Mucosa of gallbladder (tissue), 1 donor: Measurements from ENCODE around the gene CHRNB2. TPM values are rescaled to one million over a fixed set of nuclear protein-coding genes. Genes with fewer than 3 reads are reported as not detected.

Experiments
- DNase-seq: peaks from one replicate; pipeline ENCODE4 v3.0.0-alpha.2; 2020; ENCODE audit warnings: low spot score
- total RNA-seq: library from RNA; stranded (reverse); gene quantifications from one replicate; pipeline ENCODE4 v1.2.1, GENCODE V29; 2021
- donor health status: DM: no; HTN: no; CAD: no.

Gene CHRNB2
- total RNA-seq, 1 donor from 2014 or later = 0.17 TPM

DNA sequence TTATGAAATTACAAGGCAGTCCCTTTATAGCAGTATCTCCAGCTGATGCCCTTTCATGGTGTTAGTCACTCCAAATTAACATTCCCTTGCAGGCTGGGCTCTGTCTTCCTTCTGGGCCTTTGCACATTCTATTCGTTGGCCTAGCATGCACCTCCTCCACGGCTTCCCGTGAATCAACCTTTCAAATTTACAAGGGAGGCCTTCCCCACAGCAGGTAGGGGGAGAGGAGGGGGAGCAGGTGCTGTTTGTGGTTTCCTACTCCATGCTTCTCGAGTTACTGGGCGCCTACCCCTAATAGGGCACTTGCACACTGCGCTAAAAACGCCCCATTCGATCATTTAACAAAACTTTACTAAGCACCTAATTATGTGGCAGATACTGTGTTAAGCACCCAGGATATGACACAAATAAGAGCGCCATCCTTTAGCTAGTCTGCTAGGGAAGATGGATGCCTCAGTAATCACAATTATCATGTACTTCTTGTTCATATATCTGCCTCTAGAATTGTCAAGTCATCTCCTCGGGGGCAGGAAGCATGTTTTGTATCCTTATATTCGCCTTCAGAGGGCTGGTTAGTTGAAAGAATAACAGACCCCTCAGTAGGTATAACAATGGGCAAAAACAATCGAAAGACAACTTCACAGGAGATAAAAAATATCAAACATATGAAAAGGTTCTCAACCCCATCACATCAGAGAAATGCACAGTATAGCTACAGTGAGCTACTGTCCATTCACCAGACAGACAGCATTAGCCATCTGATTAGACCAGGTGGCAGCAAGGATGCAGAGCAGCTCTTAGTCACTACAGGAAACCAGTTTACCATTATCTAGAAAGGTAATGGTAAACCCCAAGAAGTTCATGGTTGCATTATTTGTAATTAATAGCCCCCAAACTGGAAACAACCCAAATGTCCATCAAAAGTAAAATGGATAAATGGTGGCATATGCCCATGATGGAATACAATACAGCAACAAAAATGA, 42.1 kb downstream of the CHRNB2 start:
- DNase-seq = no peak

DNA sequence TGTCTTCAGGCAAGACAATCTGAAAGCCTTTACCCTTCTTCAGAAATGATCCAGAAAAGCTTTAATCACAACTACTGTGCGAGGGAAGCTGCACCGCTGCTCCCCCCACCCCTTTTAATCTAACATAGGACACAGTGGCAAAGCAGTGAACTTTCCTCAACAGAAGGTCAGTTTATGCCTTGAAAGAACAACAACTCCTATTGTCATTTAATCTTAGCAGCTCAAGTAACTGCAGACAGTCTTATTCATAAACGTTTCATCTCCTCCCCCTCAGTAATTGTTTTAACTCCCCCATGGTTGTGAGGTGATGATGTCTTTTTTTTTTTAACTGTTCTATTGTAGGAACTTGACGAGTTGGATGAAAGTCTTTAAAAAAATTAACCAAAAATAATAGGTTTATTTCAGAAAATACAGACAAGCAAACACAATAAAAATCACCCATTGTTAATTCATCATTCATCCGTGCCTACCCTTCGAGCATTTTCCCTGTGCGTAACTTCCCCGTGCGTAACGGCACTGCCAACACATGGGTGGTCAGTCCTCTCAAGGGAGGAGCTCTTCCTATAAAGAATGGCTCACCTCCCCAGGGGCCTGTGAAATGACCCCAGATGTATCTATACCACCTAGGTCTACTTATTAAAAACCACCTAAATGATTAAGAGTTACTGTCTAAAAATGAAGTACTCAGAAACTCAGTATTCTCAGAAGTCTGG, 43.7 kb downstream of the CHRNB2 start:
- DNase-seq = no peak

- DNase-seq = no peak
These were observed 46.7 kb downstream of the CHRNB2 start for GRCh38 chr1:154614247-154614646.

- DNase-seq = no peak
These were observed 47.3 kb downstream of the CHRNB2 start for GRCh38 chr1:154614901-154615300.

DNA sequence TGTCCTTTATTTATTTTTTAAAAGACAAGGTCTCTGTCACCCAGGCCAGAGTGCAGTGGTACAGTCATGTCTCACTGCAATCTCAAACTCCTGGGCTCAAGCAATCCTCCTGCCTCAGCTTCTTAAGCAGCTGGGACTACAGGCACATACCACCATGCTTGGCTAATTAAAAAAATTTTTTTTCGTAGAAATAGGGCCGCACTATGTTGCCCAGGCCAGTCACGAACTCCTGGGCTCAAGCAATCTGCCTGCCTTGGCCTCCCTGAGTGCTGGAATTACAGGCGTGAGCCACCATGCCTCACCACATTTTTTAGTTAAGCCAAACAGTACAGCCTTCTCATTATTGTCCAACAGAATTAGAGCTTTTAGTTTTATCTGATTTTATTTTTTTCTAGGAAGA, 47.8 kb downstream of the CHRNB2 start:
- DNase-seq = no peak

GRCh38 chr1:154616659-154617345, 49.2 kb downstream of the CHRNB2 start:
- no peak for DNase-seq

- DNase-seq = no peak
These were observed 51.8 kb downstream of the CHRNB2 start for GRCh38 chr1:154619181-154619948.

GRCh38 chr1:154620751-154621150, 53.2 kb downstream of the CHRNB2 start:
- no peak for DNase-seq

- DNase-seq = no peak
These were observed 54.3 kb downstream of the CHRNB2 start for GRCh38 chr1:154621875-154622274.

DNA sequence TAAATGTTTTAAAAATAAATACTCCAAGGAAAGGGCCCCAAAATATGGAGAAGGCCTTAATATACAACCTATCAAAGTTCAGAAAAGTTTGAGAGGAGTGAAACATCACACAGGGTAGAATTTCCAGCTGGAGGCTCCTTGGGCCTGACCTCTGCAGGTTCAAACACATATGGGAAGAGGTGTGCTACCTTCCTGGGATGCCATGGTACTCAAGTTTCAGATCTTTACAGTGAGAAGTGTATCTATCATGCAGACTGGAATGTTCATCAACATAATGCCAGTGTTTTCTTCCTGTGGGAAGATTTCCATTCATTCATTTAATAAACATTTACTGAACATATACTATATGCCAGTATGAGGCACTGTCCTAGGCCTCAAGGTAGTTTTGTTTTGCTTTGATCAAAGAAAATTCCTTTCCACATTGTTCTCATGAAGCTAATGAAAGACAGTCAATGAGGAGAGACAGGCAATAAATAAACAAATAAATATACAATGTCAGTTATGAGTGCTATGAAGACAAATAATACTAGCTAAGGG, 55.0 kb downstream of the CHRNB2 start:
- DNase-seq = no peak

DNA sequence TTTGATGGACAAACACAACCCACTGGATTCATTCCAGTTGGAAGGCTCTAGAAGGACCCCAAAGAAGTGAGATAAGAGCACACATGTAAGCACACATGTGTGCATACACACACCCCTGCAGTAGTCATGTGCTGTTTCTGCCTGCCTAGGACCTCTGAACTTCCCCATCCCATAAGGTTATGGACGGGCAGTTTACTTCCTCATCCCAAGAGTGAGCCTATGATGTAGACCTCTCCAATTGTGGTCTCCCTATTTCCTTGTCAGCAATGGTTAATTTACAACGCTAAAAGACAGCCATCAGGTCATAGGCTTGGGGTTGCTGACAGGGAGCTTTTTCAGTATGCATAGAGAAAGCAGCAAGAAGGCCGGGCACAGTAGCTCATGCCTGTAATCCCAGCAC, 55.8 kb downstream of the CHRNB2 start:
- DNase-seq = no peak

DNA sequence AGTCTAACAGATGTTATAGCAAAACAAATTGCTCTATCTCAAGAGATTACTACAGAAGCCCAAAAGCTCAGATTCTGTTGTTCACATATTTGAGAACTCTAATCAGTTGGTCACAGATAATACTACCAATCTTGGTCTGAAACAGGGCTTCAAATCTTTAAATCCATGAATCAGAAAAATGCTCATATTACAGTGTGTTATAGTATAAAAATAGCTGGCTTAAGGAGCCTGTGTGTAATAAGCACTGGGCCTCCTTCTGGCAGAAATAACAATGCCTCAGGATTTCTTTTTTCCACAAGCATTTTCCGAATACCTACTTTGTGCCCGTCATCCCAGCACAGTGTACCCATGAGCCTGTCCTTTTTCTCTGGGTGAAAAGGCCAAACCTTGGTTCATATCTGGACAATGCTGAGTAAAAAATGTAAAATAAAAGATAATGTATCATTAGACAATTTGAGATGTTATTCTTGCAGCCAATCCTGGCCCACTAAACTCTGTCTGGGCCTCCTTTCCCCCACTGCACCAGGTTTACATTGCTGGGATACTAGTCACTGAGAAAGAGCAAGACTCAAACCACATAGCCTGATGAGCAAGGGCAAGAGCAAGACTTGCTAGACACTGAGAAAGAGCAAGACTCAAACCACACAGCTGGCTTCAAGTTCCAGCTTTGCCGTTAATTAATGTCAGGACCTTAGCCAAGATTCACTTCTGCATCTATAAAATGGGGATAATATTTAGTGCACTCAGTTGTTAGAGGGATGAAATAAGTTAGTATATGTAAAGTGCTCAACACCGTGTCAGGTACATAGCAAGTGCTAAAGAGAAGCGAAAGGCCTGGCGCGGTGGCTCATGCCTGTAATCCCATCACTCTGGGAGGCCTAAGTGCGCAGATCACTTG, 57.4 kb downstream of the CHRNB2 start:
- no peak for DNase-seq

- no peak for DNase-seq
These were observed 59.1 kb downstream of the CHRNB2 start for GRCh38 chr1:154626456-154627256.

GRCh38 chr1:154627257-154628120, 59.9 kb downstream of the CHRNB2 start:
- peak; percentile 93 for DNase-seq

DNA sequence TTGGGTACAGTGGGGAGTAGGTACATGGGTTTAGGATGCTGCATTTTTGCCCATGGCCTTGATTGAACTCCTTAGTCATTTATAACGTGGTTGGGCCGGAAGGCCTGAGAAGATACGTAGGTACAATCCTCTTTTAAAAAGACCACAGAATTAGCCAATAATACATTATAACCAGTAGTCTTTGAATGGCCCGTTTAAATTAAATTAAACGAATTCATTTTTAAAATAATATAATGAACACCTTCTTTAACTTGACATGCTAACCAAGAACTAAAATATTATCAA, 60.5 kb downstream of the CHRNB2 start:
- DNase-seq = no peak

GRCh38 chr1:154629061-154629674, 61.6 kb downstream of the CHRNB2 start:
- no peak for DNase-seq
